Measurements from ENCODE around the gene ZNF281.
"Not testable (repeated sequence)": the region's sequence is repeated elsewhere in the genome, so short reads cannot be mapped to it uniquely, and the experiment has no call there.

Gene ZNF281

GRCh38 chr1:200364091-200364759 is 45.6 kb downstream of the ZNF281 start:
- DNase-seq (ENCODE audit: low spot score): no peak
- TF ChIP-seq CTCF (IDR thresholded peaks at IDR 0.05; ENCODE audit: extremely low read depth, missing control alignments): no peak

GRCh38 chr1:200363264-200363933 is 46.4 kb downstream of the ZNF281 start:
- DNase-seq (ENCODE audit: low spot score): no peak
- no peak for TF ChIP-seq CTCF (IDR thresholded peaks at IDR 0.05; ENCODE audit: extremely low read depth, missing control alignments)

GRCh38 chr1:200362421-200362820 is 47.4 kb downstream of the ZNF281 start:
- no peak for DNase-seq (ENCODE audit: low spot score)
- TF ChIP-seq CTCF (IDR thresholded peaks at IDR 0.05; ENCODE audit: extremely low read depth, missing control alignments): no peak

GRCh38 chr1:200359610-200360163 is 50.1 kb downstream of the ZNF281 start:
- DNase-seq (ENCODE audit: low spot score): no peak
- no peak for TF ChIP-seq CTCF (IDR thresholded peaks at IDR 0.05; ENCODE audit: extremely low read depth, missing control alignments)

- DNase-seq (ENCODE audit: low spot score): not testable (repeated sequence)
Observed at GRCh38 chr1:200357925-200358324, 51.9 kb downstream of the ZNF281 start.

GRCh38 chr1:200355801-200356200 is 54.0 kb downstream of the ZNF281 start:
- no peak for TF ChIP-seq CTCF (IDR thresholded peaks at IDR 0.05; ENCODE audit: extremely low read depth, missing control alignments)
- DNase-seq (ENCODE audit: low spot score): peak; percentile 20

Measured in GM20000 (cell line).